ENCODE data around the gene FGFRL1.

FGFRL1 gene

DNA sequence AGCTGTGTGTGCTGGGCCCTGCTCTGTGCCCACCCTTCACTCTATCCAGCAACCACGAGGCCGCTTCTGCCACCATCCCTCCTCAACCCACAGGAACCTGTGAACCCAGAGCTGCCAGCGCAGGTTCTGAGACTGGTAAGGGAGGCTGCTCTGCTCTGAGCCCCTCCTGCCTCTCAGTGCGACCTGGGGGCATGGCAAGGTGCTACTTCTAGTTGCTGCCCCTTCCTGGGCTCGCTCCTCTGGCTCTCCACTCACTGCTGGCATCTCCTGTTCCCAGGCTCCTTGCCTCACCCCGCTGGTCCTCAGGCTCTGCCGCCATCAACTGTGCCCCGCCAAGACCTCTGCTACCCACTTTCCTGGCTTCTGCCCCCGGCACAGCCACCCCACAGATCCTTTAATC is 62.7 kb downstream of the FGFRL1 start:
- TF ChIP-seq, protein P1, sequence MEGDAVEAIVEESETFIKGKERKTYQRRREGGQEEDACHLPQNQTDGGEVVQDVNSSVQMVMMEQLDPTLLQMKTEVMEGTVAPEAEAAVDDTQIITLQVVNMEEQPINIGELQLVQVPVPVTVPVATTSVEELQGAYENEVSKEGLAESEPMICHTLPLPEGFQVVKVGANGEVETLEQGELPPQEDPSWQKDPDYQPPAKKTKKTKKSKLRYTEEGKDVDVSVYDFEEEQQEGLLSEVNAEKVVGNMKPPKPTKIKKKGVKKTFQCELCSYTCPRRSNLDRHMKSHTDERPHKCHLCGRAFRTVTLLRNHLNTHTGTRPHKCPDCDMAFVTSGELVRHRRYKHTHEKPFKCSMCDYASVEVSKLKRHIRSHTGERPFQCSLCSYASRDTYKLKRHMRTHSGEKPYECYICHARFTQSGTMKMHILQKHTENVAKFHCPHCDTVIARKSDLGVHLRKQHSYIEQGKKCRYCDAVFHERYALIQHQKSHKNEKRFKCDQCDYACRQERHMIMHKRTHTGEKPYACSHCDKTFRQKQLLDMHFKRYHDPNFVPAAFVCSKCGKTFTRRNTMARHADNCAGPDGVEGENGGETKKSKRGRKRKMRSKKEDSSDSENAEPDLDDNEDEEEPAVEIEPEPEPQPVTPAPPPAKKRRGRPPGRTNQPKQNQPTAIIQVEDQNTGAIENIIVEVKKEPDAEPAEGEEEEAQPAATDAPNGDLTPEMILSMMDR (IDR thresholded peaks at IDR 0.05; ENCODE audit: low read depth, low read length), result no peak
- no peak for TF ChIP-seq EZH2phosphoT487 (IDR thresholded peaks at IDR 0.05; ENCODE audit: low read depth)
- H3K4me2 ChIP-seq (ENCODE audit: low read length), result no peak overlapping the region
- H3K79me2 ChIP-seq (ENCODE audit: low read length), result no peaks in the 10 kb centered on the region
- H3K27me3 ChIP-seq (ENCODE audit: low read depth, low read length), result 0 out of 2 replicates have a peak, but pooled peaks cover 7% of the 10 kb centered on the region
- no peaks in the 10 kb centered on the region for H3K4me1 ChIP-seq (ENCODE audit: low read length)
- H3K9me3 ChIP-seq (ENCODE audit: insufficient read depth, low read length), result no peaks in the 10 kb centered on the region
- H2AFZ ChIP-seq (ENCODE audit: low read depth, low read length), result no peak overlapping the region
- no peak overlapping the region for H3K4me3 ChIP-seq (ENCODE audit: low read length)
- no peaks in the 10 kb centered on the region for H3K36me3 ChIP-seq (replicated peaks; ENCODE audit: low read depth, low read length)
- H3K9ac ChIP-seq (ENCODE audit: low read length), result no peak overlapping the region
- no peak overlapping the region for H3K27ac ChIP-seq (ENCODE audit: low read length)
- no peaks in the 10 kb centered on the region for H4K20me1 ChIP-seq (ENCODE audit: insufficient read depth, low read length)

GRCh38 chr4:1075225-1075624 is 63.8 kb downstream of the FGFRL1 start:
- TF ChIP-seq EZH2phosphoT487 (IDR thresholded peaks at IDR 0.05; ENCODE audit: low read depth), result no peak
- TF ChIP-seq, protein P1 (IDR thresholded peaks at IDR 0.05; ENCODE audit: low read depth, low read length), result no peak
- Histone ChIP-seq H3K27ac (ENCODE audit: low read length) (no peak overlapping the region), H3K4me3 (ENCODE audit: low read length) (no peak overlapping the region)

GRCh38 chr4:1075809-1076699 is 64.6 kb downstream of the FGFRL1 start:
- Histone ChIP-seq H4K20me1 (ENCODE audit: insufficient read depth, low read length) (no peaks in the 10 kb centered on the region), H3K79me2 (ENCODE audit: low read length) (no peaks in the 10 kb centered on the region), H3K27ac (ENCODE audit: low read length) (no peak overlapping the region), H3K27me3 (ENCODE audit: low read depth, low read length) (peaks cover 10% of the 10 kb centered on the region; the same call in 1 of the 2 replicates), H3K9ac (ENCODE audit: low read length) (no peak overlapping the region), H3K4me1 (ENCODE audit: low read length) (no peaks in the 10 kb centered on the region), H3K4me2 (ENCODE audit: low read length) (no peak overlapping the region), H2AFZ (ENCODE audit: low read depth, low read length) (no peak overlapping the region), H3K4me3 (ENCODE audit: low read length) (no peak overlapping the region), H3K9me3 (ENCODE audit: insufficient read depth, low read length) (no peaks in the 10 kb centered on the region), H3K36me3 (replicated peaks; ENCODE audit: low read depth, low read length) (no peaks in the 10 kb centered on the region)
- TF ChIP-seq, protein P1 (IDR thresholded peaks at IDR 0.05; ENCODE audit: low read depth, low read length), result no peak
- no peak for TF ChIP-seq EZH2phosphoT487 (IDR thresholded peaks at IDR 0.05; ENCODE audit: low read depth)

More at GRCh38 chr4:1075225-1075624, 63.8 kb downstream of the FGFRL1 start:
- Histone ChIP-seq H3K4me1 (ENCODE audit: low read length) (no peaks in the 10 kb centered on the region), H4K20me1 (ENCODE audit: insufficient read depth, low read length) (no peaks in the 10 kb centered on the region), H3K79me2 (ENCODE audit: low read length) (no peaks in the 10 kb centered on the region), H3K27me3 (ENCODE audit: low read depth, low read length) (0 out of 2 replicates have a peak, but pooled peaks cover 7% of the 10 kb centered on the region), H3K36me3 (replicated peaks; ENCODE audit: low read depth, low read length) (no peaks in the 10 kb centered on the region), H3K9me3 (ENCODE audit: insufficient read depth, low read length) (no peaks in the 10 kb centered on the region), H2AFZ (ENCODE audit: low read depth, low read length) (no peak overlapping the region), H3K9ac (ENCODE audit: low read length) (no peak overlapping the region), H3K4me2 (ENCODE audit: low read length) (no peak overlapping the region)
